Tibial nerve (tissue), 4 donors: ENCODE data around the gene TRIOBP.

Source experiments
- EP300 ChIP-seq, 2 donors: sonication (generic); formaldehyde crosslinking; IDR thresholded peaks; one replicate each; pipeline ENCODE4 v1.6.1; 2017; ENCODE audit warnings: antibody characterized with exemption in 2 of 2, mild to moderate bottlenecking in 1 of 2
- POLR2A ChIP-seq, 2 donors: fragments of 450-650 bp; IDR thresholded peaks; one replicate each; pipeline ENCODE4 v1.6.1; 2017; ENCODE audit warnings: antibody characterized with exemption in 2 of 2, mild to moderate bottlenecking in 2 of 2, moderate library complexity in 2 of 2
- TF ChIP-seq, protein P1 (sequence below), 5 experiments: fragments of 200-600 bp in 3 of 5; fragments of 450-650 bp in 2 of 5; sonication (generic) in 3 of 5; IDR thresholded peaks; one replicate each; pipeline ENCODE4 v1.5.1; 2016 to 2019; ENCODE audit warnings: antibody characterized with exemption in 5 of 5, mild to moderate bottlenecking in 3 of 5, moderate library complexity in 2 of 5

DNA sequence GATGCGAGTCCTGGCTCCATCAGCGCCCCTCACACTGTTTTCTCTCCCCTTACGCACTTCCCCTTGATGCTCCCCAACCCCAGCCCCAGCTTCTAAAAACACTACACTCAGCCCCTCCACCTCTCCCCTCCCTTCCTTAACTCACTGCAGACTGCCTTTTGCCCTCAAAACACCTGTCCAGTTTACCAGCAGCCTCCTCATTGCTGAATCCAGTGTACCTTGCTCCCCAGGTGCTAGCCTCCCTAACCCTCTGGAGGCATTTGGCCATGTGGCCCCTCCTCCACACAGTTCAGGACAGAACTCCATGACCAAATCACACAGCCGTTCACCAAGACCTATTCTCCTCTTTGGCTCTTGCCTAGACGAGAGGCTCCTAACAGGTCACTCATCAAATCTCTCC lies 123.5 kb downstream of the TRIOBP start:
- TF ChIP-seq, protein P1, sequence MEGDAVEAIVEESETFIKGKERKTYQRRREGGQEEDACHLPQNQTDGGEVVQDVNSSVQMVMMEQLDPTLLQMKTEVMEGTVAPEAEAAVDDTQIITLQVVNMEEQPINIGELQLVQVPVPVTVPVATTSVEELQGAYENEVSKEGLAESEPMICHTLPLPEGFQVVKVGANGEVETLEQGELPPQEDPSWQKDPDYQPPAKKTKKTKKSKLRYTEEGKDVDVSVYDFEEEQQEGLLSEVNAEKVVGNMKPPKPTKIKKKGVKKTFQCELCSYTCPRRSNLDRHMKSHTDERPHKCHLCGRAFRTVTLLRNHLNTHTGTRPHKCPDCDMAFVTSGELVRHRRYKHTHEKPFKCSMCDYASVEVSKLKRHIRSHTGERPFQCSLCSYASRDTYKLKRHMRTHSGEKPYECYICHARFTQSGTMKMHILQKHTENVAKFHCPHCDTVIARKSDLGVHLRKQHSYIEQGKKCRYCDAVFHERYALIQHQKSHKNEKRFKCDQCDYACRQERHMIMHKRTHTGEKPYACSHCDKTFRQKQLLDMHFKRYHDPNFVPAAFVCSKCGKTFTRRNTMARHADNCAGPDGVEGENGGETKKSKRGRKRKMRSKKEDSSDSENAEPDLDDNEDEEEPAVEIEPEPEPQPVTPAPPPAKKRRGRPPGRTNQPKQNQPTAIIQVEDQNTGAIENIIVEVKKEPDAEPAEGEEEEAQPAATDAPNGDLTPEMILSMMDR (IDR thresholded peaks at IDR 0.05) = no peak
- no peak for TF ChIP-seq POLR2A (IDR thresholded peaks at IDR 0.05)
- TF ChIP-seq EP300 (IDR thresholded peaks at IDR 0.05) = no peak
